ENCODE results near the gene ZFPL1. TPM values are rescaled to one million over a fixed set of nuclear protein-coding genes. Genes with fewer than 3 reads are reported as not detected.

Gene ZFPL1
- total and polyA plus RNA-seq, 9 of the 15 experiments (the other 6 are each of a cell fraction or from before 2014, with no cell fraction given): 3.7 to 37.5 (median 22.7) TPM

GRCh38 chr11:65059959-65060824, 23.8 kb upstream of the ZFPL1 start:
- Histone ChIP-seq H2AFZ (ENCODE audit: low read depth, low read length) (peak overlapping the region; percentile 88), H3K79me2 (ENCODE audit: control insufficient read depth, insufficient read depth, low read length) (no peaks in the 10 kb centered on the region), H4K20me1 (replicated peaks; ENCODE audit: control insufficient read depth, insufficient read depth, low read length) (no peaks in the 10 kb centered on the region), H3K4me1 (replicated peaks in 1 of 2; ENCODE audit: control insufficient read depth in 2 of 2, insufficient read depth in 2 of 2, low read length in 2 of 2) (peaks cover 14 to 22% of the 10 kb centered on the region in 2 experiments; a peak in 4 of 5 replicates), H3K27me3 (ENCODE audit: control insufficient read depth in 2 of 2, insufficient read depth in 2 of 2, low read length in 2 of 2) (no peaks in the 10 kb centered on the region; a peak in 1 of 5 replicates), H3K4me2 (ENCODE audit: insufficient read depth, low read length) (peak overlapping the region; percentile 49), H3K27ac (ENCODE audit: extremely low read depth, low read depth, low read length) (no peak overlapping the region), H3K36me3 (ENCODE audit: control insufficient read depth, insufficient read depth, low read length) (no peaks in the 10 kb centered on the region), H3K9me1 (ENCODE audit: control insufficient read depth, insufficient read depth, low read length) (no peaks in the 10 kb centered on the region), H3K9me3 (replicated peaks; ENCODE audit: control insufficient read depth, insufficient read depth, low read depth, low read length) (no peaks in the 10 kb centered on the region), H3K4me3 (no peak overlapping the region), H3K9ac (ENCODE audit: insufficient read depth in 1 of 2, low read depth in 2 of 2, low read length in 2 of 2) (peak overlapping the region in 1 of 2 experiments; percentile 21; a peak in 1 of 4 replicates)
- FAIRE-seq (peak; percentile 51), DNase-seq (ENCODE audit: extremely low read depth in 1 of 4, low spot score in 3 of 4) (peak in 3 of 4 experiments; percentile 36 to 54 (median 52)), ATAC-seq (peak; percentile 30)
- POLR2A ChIA-PET: no interaction called here
- BruUV-seq (replicated peaks): no TSS peak
- WGBS (ENCODE audit: insufficient coverage, low coverage, missing lambda C conversion rate): 32% methylated on average over 10 of the region's 10 CpGs
- intact Hi-C loops (cut with micrococcal nuclease): loop anchor here (5.0 kb wide), 1 partner anchor 48 kb away; the partner anchor contains the start of gene ARL2
- CTCF ChIA-PET (ENCODE audit: low intra/inter-chr PET ratio): no interaction called here
- in situ Hi-C loops (cut with MboI): no loop called here
- no peak for TF ChIP-seq NR2C2 (CRISPR knock-in tag; IDR thresholded peaks at IDR 0.05)
- peak; percentile 53 for TF ChIP-seq NR2C2 (tag; IDR thresholded peaks at IDR 0.05)
- peak; percentile 96 for TF ChIP-seq MGA (IDR thresholded peaks at IDR 0.05)
- TF ChIP-seq ZNF23 (CRISPR knock-in tag; IDR thresholded peaks at IDR 0.05): no peak
- TF ChIP-seq ELF1 (tag; IDR thresholded peaks at IDR 0.05): peak; percentile 59
- TF ChIP-seq ZNF347 (CRISPR knock-in tag; IDR thresholded peaks at IDR 0.05; ENCODE audit: low read depth): no peak
- TF ChIP-seq NR1H2 (CRISPR knock-in tag; IDR thresholded peaks at IDR 0.05): peak; percentile 54; the same call in 1 of the 2 replicates
- no peak for TF ChIP-seq ZBTB1 (CRISPR knock-in tag; IDR thresholded peaks at IDR 0.05; ENCODE audit: borderline replicate concordance, low read depth)
- TF ChIP-seq ZNF445 (CRISPR knock-in tag; IDR thresholded peaks at IDR 0.05; ENCODE audit: low read depth): no peak
- no peak for TF ChIP-seq ARID2 (IDR thresholded peaks at IDR 0.05)
- TF ChIP-seq CBFA2T3 (IDR thresholded peaks at IDR 0.05): peak; percentile 42; the same call in 1 of the 2 replicates

Data from K562 (cell line).